Smooth muscle cell (in vitro differentiated cells): ENCODE measurements around the gene CYTH1. TPM values are rescaled to one million over a fixed set of nuclear protein-coding genes. Genes with fewer than 3 reads are reported as not detected.

Experiments used
- DNase-seq: peaks from one replicate; lab custom pipeline; 2025; ENCODE audit not compliant: unreplicated experiment; lab: John Stamatoyannopoulos, UW
- H2AFZ ChIP-seq: fragments of 200-600 bp; sonication (generic); 2 replicates; pipeline ENCODE4 v1.6.0; 2016; ENCODE audit warnings: antibody characterized with exemption, low read depth, mild to moderate bottlenecking
- H3F3A ChIP-seq: fragments of 200-600 bp; sonication (generic); 2 replicates; pipeline ENCODE4 v1.6.0; 2017; ENCODE audit warnings: antibody characterized with exemption, low read depth
- H3K27ac ChIP-seq: fragments of 200-600 bp; sonication (generic); 2 replicates; pipeline ENCODE4 v1.5.1; 2016; ENCODE audit warnings: low read depth, mild to moderate bottlenecking
- H3K27me3 ChIP-seq: fragments of 200-600 bp; sonication (generic); 2 replicates; pipeline ENCODE4 v1.6.1; 2016; ENCODE audit warnings: low read depth, mild to moderate bottlenecking
- H3K36me3 ChIP-seq: fragments of 200-600 bp; sonication (generic); 2 replicates; pipeline ENCODE4 v1.5.1; 2016; ENCODE audit warnings: low read depth
- H3K4me1 ChIP-seq: fragments of 200-600 bp; sonication (generic); 2 replicates; pipeline ENCODE4 v1.5.1; 2016; ENCODE audit warnings: low read depth
- H3K4me2 ChIP-seq: fragments of 200-600 bp; sonication (generic); 2 replicates; pipeline ENCODE4 v1.6.0; 2016; ENCODE audit warnings: mild to moderate bottlenecking
- H3K4me3 ChIP-seq: fragments of 200-600 bp; sonication (generic); 2 replicates; pipeline ENCODE4 v1.5.1; 2016; ENCODE audit warnings: mild to moderate bottlenecking
- H3K79me2 ChIP-seq: fragments of 200-600 bp; sonication (generic); 2 replicates; pipeline ENCODE4 v1.6.0; 2016; ENCODE audit warnings: low read depth, mild to moderate bottlenecking
- H3K9ac ChIP-seq: fragments of 200-600 bp; sonication (generic); 2 replicates; pipeline ENCODE4 v1.6.0; 2016; ENCODE audit warnings: low read depth
- H3K9me3 ChIP-seq: fragments of 200-600 bp; sonication (generic); replicated peaks from 2 replicates; pipeline ENCODE4 v1.5.1; 2016; ENCODE audit warnings: low read depth
- H4K20me1 ChIP-seq: fragments of 200-600 bp; sonication (generic); 2 replicates; pipeline ENCODE4 v1.6.0; 2016; ENCODE audit warnings: low read depth
- CTCF ChIP-seq: fragments of 200-600 bp; sonication (generic); IDR thresholded peaks from 2 replicates; pipeline ENCODE4 v1.5.1; 2017; ENCODE audit warnings: borderline replicate concordance, mild to moderate bottlenecking, antibody characterized with exemption; ENCODE audit not compliant: insufficient read depth, poor library complexity, severe bottlenecking
- WGBS: methylation state at CpG from one replicate; pipeline ENCODE4 v1.1.7; 2016; ENCODE audit warnings: low lambda C conversion rate; 5-methylcytosine and 5-hydroxymethylcytosine counted together
- polyA plus RNA-seq: library from polyadenylated mRNA; unstranded; fragments of >200 nt; fragmentation: Nextera tagmentation; extraction: Ambion mirVana; gene quantifications from 2 replicates; pipeline ENCODE4 v1.2.1, GENCODE V29; 2016
- total RNA-seq: library from RNA; depleted of rRNA; stranded (reverse); fragments of >200 nt; gene quantifications from 2 replicates; pipeline ENCODE4 v1.2.3, GENCODE V29; 2014

CYTH1 gene
- total and polyA plus RNA-seq, 2 experiments from 2014 or later: 14.1 to 19.3 TPM

DNA sequence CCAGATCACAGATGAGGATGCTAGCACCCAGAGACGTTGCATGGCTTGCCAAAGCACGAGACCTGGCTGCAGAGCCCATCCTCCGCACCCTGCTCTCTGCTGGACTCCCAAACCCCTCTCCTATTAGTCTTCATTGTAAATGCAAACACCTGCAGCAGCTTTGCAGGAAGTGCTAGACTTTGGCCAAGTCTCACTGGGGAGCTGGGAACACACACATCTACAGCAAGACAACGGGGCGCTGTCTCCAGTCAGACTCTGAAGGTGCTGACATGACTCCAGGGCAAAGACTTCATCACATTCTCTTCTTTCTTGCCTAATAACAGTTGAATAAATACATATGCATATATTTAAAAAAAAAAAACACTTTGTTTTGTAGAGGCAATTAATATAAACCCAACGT lies 43.8 kb downstream of the CYTH1 start:
- no peak for TF ChIP-seq CTCF
- H3K27ac ChIP-seq: no peak overlapping the region
- H3K9ac ChIP-seq: no peak overlapping the region
- no peaks in the 10 kb centered on the region for H3K27me3 ChIP-seq
- DNase-seq: no peak
- peaks cover 68% of the 10 kb centered on the region for H3K79me2 ChIP-seq
- H3K4me2 ChIP-seq: no peak overlapping the region
- no peaks in the 10 kb centered on the region for H3F3A ChIP-seq
- H3K4me1 ChIP-seq: peaks cover 10% of the 10 kb centered on the region
- H4K20me1 ChIP-seq: peaks cover 64% of the 10 kb centered on the region
- no peak overlapping the region for H3K4me3 ChIP-seq
- H3K9me3 ChIP-seq: no peaks in the 10 kb centered on the region
- H3K36me3 ChIP-seq: no peaks in the 10 kb centered on the region
- WGBS: 78% methylated on average over 6 of the region's 6 CpGs
- no peak overlapping the region for H2AFZ ChIP-seq

DNA sequence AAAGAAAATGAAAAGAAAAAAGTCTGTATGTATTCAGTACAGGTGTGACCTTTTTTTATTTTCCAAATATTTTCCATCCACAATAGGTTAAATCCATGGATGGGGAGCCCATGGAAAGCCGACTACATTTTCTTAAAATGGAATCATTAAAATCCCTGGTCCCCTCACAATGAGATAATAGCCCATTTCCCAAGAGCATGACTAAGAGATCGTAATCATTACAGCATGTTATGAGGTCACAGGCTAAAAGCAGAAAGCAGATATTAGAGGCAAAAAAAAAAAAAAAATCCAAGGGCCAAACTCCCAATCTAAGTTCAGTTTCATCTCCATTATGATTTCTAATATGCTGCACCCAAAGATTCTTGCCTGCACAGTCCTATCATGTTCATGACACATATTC lies 44.7 kb downstream of the CYTH1 start:
- Histone ChIP-seq H3K4me2 (peak overlapping the region; percentile 70), H3F3A (no peaks in the 10 kb centered on the region)
- 28% methylated on average over 2 of the region's 2 CpGs for WGBS

GRCh38 chr17:78736526-78737079 lies 45.5 kb downstream of the CYTH1 start:
- WGBS: 65% methylated on average over 15 of the region's 15 CpGs
- Histone ChIP-seq H3K36me3 (no peaks in the 10 kb centered on the region), H3K27ac (peak overlapping the region; percentile 88), H3F3A (no peaks in the 10 kb centered on the region), H3K9ac (peak overlapping the region; percentile 42), H3K79me2 (peaks cover 59% of the 10 kb centered on the region), H3K9me3 (no peaks in the 10 kb centered on the region), H2AFZ (no peak overlapping the region), H3K4me3 (peak overlapping the region; percentile 43), H3K27me3 (no peaks in the 10 kb centered on the region), H3K4me1 (peaks cover 10% of the 10 kb centered on the region), H3K4me2 (peak overlapping the region; percentile 70), H4K20me1 (peaks cover 75% of the 10 kb centered on the region)
- no peak for TF ChIP-seq CTCF
- no peak for DNase-seq

More for the DNA sequence above, 44.7 kb downstream of the CYTH1 start:
- no peaks in the 10 kb centered on the region for H3K9me3 ChIP-seq
- peaks cover 72% of the 10 kb centered on the region for H4K20me1 ChIP-seq
- H3K36me3 ChIP-seq: no peaks in the 10 kb centered on the region
- peak overlapping the region; percentile 42 for H3K9ac ChIP-seq
- no peaks in the 10 kb centered on the region for H3K27me3 ChIP-seq
- peaks cover 10% of the 10 kb centered on the region for H3K4me1 ChIP-seq
- no peak for TF ChIP-seq CTCF
- H3K79me2 ChIP-seq: peaks cover 66% of the 10 kb centered on the region
- no peak for DNase-seq
- H3K4me3 ChIP-seq: peak overlapping the region; percentile 43
- H3K27ac ChIP-seq: peak overlapping the region; percentile 88
- no peak overlapping the region for H2AFZ ChIP-seq
